Esophagus muscularis mucosa (tissue), 4 donors: Measurements from ENCODE around the gene ELK3.

Experiments
- CTCF ChIP-seq, 3 experiments: fragments of 200-600 bp in 2 of 3; fragments of 450-650 bp in 1 of 3; sonication (generic) in 2 of 3; IDR thresholded peaks; one replicate each; pipeline ENCODE4 v1.5.1; 2017 to 2019; ENCODE audit warnings: antibody characterized with exemption in 3 of 3, mild to moderate bottlenecking in 2 of 3, moderate library complexity in 1 of 3
- EP300 ChIP-seq: sonication (generic); formaldehyde crosslinking; IDR thresholded peaks from one replicate; pipeline ENCODE4 v1.6.1; 2017; ENCODE audit warnings: antibody characterized with exemption
- POLR2A ChIP-seq: fragments of 450-650 bp; IDR thresholded peaks from one replicate; pipeline ENCODE4 v1.6.1; 2017; ENCODE audit warnings: antibody characterized with exemption, moderate library complexity, mild to moderate bottlenecking, low read depth
- POLR2AphosphoS5 ChIP-seq, 2 donors: sonication (generic); formaldehyde crosslinking; IDR thresholded peaks; one replicate each; pipeline ENCODE4 v1.6.1; 2017; ENCODE audit warnings: antibody characterized with exemption in 2 of 2

GRCh38 chr12:96285158-96285557 lies 91.0 kb downstream of the ELK3 start:
- TF ChIP-seq POLR2A: no peak
- no peak for TF ChIP-seq CTCF (IDR thresholded peaks at IDR 0.05)
- TF ChIP-seq POLR2AphosphoS5 (IDR thresholded peaks at IDR 0.05): no peak
- no peak for TF ChIP-seq EP300
